Cardiac muscle cell (in vitro differentiated cells and primary cell): ENCODE measurements around the gene AP3B1. TPM values are rescaled to one million over a fixed set of nuclear protein-coding genes. Genes with fewer than 3 reads are reported as not detected.
A peak's percentile ranks its signal among the peaks of the same experiment; 100 is the strongest.

Experiments
- DNase-seq, 2 donors: peaks; one replicate each; pipeline versions ENCODE4 v3.0.0 to v3.0.0-alpha.2; 2010 to 2017; ENCODE audit warnings: low read depth in 1 of 2, low spot score in 1 of 2
- H3K27ac ChIP-seq: fragments of 200-600 bp; sonication (generic); 2 replicates; pipeline ENCODE4 v1.5.1; 2016
- H3K27me3 ChIP-seq: fragments of 200-600 bp; sonication (generic); 2 replicates; pipeline ENCODE4 v1.6.0; 2016; ENCODE audit warnings: control low read depth
- H3K36me3 ChIP-seq: fragments of 200-600 bp; sonication (generic); 2 replicates; pipeline ENCODE4 v1.5.1; 2016; ENCODE audit warnings: control low read depth
- H3K4me1 ChIP-seq: fragments of 200-600 bp; sonication (generic); 2 replicates; pipeline ENCODE4 v1.8.1; 2017; ENCODE audit warnings: low read depth, mild to moderate bottlenecking, mixed run types
- H3K4me3 ChIP-seq: fragments of 200-600 bp; sonication (generic); 2 replicates; pipeline ENCODE4 v1.5.1; 2016; ENCODE audit warnings: mild to moderate bottlenecking
- H3K9me3 ChIP-seq: fragments of 200-600 bp; sonication (generic); 2 replicates; pipeline ENCODE4 v1.5.1; 2017; ENCODE audit warnings: low read depth, mild to moderate bottlenecking, control low read depth
- polyA plus RNA-seq: library from polyadenylated mRNA; unstranded; fragments of >200 nt; fragmentation: Nextera tagmentation; extraction: Ambion mirVana; gene quantifications from 2 replicates; pipeline ENCODE4 v1.2.1, GENCODE V29; 2016
- total RNA-seq: library from RNA; depleted of rRNA; stranded (reverse); fragments of >200 nt; gene quantifications from 2 replicates; pipeline ENCODE4 v1.2.3, GENCODE V29; 2016
- TF ChIP-seq, protein P1 (sequence below): IDR thresholded peaks from 2 replicates; pipeline ENCODE4 v1.5.1; 2012; ENCODE audit warnings: low read depth, mild to moderate bottlenecking, low read length

Gene AP3B1
- total and polyA plus RNA-seq, 2 experiments from 2014 or later = 32.2 to 35.3 TPM

- no peak overlapping the region for H3K27ac ChIP-seq
- H3K4me3 ChIP-seq = no peak overlapping the region
- H3K4me1 ChIP-seq = no peaks in the 10 kb centered on the region
- TF ChIP-seq, protein P1, sequence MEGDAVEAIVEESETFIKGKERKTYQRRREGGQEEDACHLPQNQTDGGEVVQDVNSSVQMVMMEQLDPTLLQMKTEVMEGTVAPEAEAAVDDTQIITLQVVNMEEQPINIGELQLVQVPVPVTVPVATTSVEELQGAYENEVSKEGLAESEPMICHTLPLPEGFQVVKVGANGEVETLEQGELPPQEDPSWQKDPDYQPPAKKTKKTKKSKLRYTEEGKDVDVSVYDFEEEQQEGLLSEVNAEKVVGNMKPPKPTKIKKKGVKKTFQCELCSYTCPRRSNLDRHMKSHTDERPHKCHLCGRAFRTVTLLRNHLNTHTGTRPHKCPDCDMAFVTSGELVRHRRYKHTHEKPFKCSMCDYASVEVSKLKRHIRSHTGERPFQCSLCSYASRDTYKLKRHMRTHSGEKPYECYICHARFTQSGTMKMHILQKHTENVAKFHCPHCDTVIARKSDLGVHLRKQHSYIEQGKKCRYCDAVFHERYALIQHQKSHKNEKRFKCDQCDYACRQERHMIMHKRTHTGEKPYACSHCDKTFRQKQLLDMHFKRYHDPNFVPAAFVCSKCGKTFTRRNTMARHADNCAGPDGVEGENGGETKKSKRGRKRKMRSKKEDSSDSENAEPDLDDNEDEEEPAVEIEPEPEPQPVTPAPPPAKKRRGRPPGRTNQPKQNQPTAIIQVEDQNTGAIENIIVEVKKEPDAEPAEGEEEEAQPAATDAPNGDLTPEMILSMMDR = no peak
- H3K9me3 ChIP-seq = no peaks in the 10 kb centered on the region
- H3K27me3 ChIP-seq = no peaks in the 10 kb centered on the region
- no peaks in the 10 kb centered on the region for H3K36me3 ChIP-seq
- DNase-seq = no peak
These were observed 231.9 kb downstream of the AP3B1 start for GRCh38 chr5:78062645-78063044.

DNA sequence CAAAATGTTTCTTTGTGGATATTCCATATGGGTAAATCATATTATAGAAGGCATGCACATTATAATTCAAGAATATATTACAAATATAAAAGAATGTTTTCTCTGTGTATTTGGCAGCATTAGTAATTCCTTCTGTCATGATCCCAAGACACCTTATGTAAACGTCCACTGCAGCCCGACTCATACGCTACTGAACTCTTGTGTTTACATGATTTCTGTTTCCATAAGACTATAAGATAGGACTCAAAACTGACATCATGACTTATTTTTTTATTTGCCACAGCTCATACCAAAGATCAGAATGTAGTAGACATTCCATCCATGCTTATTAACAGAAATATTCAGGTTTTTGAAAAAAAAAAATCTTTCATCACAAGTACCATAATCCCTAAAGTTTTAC, 234.1 kb downstream of the AP3B1 start:
- Histone ChIP-seq H3K4me3 (no peak overlapping the region), H3K9me3 (no peaks in the 10 kb centered on the region), H3K4me1 (no peaks in the 10 kb centered on the region), H3K27me3 (no peaks in the 10 kb centered on the region), H3K36me3 (no peaks in the 10 kb centered on the region), H3K27ac (no peak overlapping the region)
- peak in 1 of 2 donors; percentile 11 for DNase-seq
- TF ChIP-seq, protein P1 = no peak

DNA sequence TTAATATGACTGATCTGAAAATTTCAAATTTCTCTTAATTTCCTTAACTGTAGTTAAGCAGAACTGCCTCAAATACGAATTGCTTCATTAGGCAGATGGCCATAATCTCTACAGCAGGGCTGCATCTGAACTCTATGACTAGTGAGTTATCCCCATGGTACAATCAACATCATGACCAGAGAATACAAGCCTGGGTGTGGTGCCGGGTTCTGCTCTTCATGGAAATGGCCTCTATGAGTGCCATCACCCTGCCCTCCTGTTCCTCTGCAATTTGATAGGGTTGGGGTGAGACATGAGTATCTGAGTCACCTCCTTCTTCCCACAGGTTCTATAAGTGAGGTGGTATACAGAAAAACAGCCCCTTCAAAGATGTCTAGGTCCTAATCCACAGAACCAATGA, 235.9 kb downstream of the AP3B1 start:
- Histone ChIP-seq H3K27me3 (no peaks in the 10 kb centered on the region), H3K4me3 (no peak overlapping the region), H3K27ac (no peak overlapping the region), H3K4me1 (no peaks in the 10 kb centered on the region), H3K9me3 (no peaks in the 10 kb centered on the region), H3K36me3 (no peaks in the 10 kb centered on the region)
- TF ChIP-seq, protein P1 = no peak
- no peak for DNase-seq

GRCh38 chr5:78056901-78057514, 237.5 kb downstream of the AP3B1 start:
- H3K4me3 ChIP-seq = no peak overlapping the region
- TF ChIP-seq, protein P1 = peak; percentile 35
- no peaks in the 10 kb centered on the region for H3K36me3 ChIP-seq
- H3K9me3 ChIP-seq = no peaks in the 10 kb centered on the region
- H3K27me3 ChIP-seq = no peaks in the 10 kb centered on the region
- no peaks in the 10 kb centered on the region for H3K4me1 ChIP-seq
- no peak overlapping the region for H3K27ac ChIP-seq
- DNase-seq = peak in 1 of 2 donors; percentile 27

- Histone ChIP-seq H3K27me3 (no peaks in the 10 kb centered on the region), H3K4me3 (no peak overlapping the region), H3K27ac (no peak overlapping the region), H3K4me1 (no peaks in the 10 kb centered on the region), H3K36me3 (no peaks in the 10 kb centered on the region), H3K9me3 (no peaks in the 10 kb centered on the region)
- TF ChIP-seq, protein P1 = no peak
- DNase-seq = no peak
These were observed 238.4 kb downstream of the AP3B1 start for GRCh38 chr5:78056053-78056452.
